HG02588 (cell line): Measurements from ENCODE around the gene DHX30.
"Not testable (repeated sequence)": the region's sequence is repeated elsewhere in the genome, so short reads cannot be mapped to it uniquely, and the experiment has no call there.

Source experiments
- ATAC-seq: cut with Tn5 transposase; IDR thresholded peaks from one replicate; pipeline ENCODE4 v1.9.1; 2021; ENCODE audit warnings: mild to moderate bottlenecking, moderate library complexity; ENCODE audit not compliant: unreplicated experiment

DHX30 gene

GRCh38 chr3:47802734-47803479 is at the start of gene DHX30:
Gene DHX30 (plus strand): TSS chr3:47803138. CDS start chr3:47810684, 7,546 bp downstream.
- ATAC-seq, result peak; percentile 85

- ATAC-seq, result no peak
Measured at GRCh38 chr3:47758261-47759025, 44.5 kb upstream of the DHX30 start.

GRCh38 chr3:47760207-47760606 is 42.7 kb upstream of the DHX30 start:
- not testable (repeated sequence) for ATAC-seq

GRCh38 chr3:47761046-47761445 is 41.9 kb upstream of the DHX30 start:
- ATAC-seq, result no peak

- ATAC-seq, result no peak
Measured at GRCh38 chr3:47762233-47762632, 40.7 kb upstream of the DHX30 start.

- no peak for ATAC-seq
Measured at GRCh38 chr3:47766186-47766585, 36.8 kb upstream of the DHX30 start.

GRCh38 chr3:47772047-47772446 is 30.9 kb upstream of the DHX30 start:
- no peak for ATAC-seq

GRCh38 chr3:47772788-47773187 is 30.1 kb upstream of the DHX30 start:
- no peak for ATAC-seq

GRCh38 chr3:47778746-47779145 is 24.2 kb upstream of the DHX30 start:
- no peak for ATAC-seq

- ATAC-seq, result peak; percentile 34
Measured at GRCh38 chr3:47780741-47781684, 21.9 kb upstream of the DHX30 start.

GRCh38 chr3:47781685-47782445 is 21.1 kb upstream of the DHX30 start, which contains the start of gene SMARCC1:
Gene SMARCC1 (minus strand): TSS chr3:47781893. CDS start chr3:47781797, 96 bp downstream.
- peak; percentile 77 for ATAC-seq

GRCh38 chr3:47782446-47783308 is 20.3 kb upstream of the DHX30 start:
- ATAC-seq, result no peak

GRCh38 chr3:47783673-47784072 is 19.3 kb upstream of the DHX30 start:
- no peak for ATAC-seq

GRCh38 chr3:47791193-47791855 is 11.6 kb upstream of the DHX30 start:
- no peak for ATAC-seq

GRCh38 chr3:47792699-47793098 is 10.2 kb upstream of the DHX30 start:
- no peak for ATAC-seq

- no peak for ATAC-seq
Measured at GRCh38 chr3:47794544-47794943, 8.4 kb upstream of the DHX30 start.

GRCh38 chr3:47799733-47800132 is 3.2 kb upstream of the DHX30 start:
- no peak for ATAC-seq

GRCh38 chr3:47803480-47804025 is 615 bp downstream of the DHX30 start:
- no peak for ATAC-seq
